Measurements from ENCODE around the gene CD300LD.

The CD300LD gene

GRCh38 chr17:74543891-74544760 is 48.0 kb downstream of the CD300LD start:
- no peak for DNase-seq (ENCODE audit: low read depth)

- no peak for DNase-seq (ENCODE audit: low read depth)
These were observed 48.7 kb downstream of the CD300LD start for GRCh38 chr17:74543406-74543805.

DNA sequence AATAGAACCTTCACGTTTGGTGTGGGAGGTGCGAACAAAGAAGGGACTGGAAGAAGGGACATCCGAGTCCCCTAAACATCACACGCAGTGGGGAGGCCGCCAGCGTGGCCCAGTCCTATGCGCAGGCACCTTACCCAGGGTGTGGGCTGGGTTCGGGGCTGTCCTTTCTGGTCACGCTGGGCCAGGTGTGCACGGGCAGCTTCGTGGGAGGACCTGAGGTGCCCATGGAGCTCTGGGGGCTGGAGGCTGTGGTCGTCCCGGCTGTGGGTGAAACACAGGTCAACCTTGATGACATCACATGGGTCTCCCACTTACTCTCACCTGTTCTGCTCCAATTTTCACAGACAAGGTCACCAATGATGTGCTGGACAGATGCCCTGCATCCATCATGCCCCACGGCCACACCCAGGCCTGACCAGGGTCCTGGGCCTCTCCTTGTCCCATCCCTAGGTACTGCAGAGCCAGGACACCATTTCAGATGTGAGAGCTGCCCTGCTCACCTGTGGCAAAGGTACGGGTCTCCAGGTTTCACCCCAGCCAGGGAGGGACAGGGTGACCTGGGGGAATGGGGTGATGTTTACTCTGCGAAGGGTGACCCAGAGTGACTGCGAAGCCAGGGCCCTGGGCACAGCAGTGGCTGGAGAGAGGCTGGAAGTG is 49.2 kb downstream of the CD300LD start:
- DNase-seq (ENCODE audit: low read depth) = no peak

DNA sequence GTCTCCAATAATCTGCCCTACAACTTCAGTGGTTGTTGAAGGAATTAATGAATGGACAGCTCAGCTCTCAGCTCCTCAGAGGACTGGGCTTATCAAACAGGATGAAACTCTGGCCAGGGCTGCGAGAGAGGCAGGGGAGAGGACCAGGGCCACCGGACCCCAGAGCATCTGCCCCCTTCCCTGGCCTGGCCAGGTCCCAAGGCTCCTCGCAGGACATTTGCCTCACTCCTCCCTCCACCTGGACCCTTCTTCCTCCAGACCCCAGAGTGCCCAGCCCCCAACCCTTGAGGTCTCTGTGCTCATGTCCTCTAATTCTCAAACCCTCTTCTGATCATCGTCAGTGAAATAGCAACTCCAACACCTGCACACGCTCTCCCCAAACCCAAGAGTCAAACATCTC is 49.9 kb downstream of the CD300LD start:
- no peak for DNase-seq (ENCODE audit: low read depth)

DNA sequence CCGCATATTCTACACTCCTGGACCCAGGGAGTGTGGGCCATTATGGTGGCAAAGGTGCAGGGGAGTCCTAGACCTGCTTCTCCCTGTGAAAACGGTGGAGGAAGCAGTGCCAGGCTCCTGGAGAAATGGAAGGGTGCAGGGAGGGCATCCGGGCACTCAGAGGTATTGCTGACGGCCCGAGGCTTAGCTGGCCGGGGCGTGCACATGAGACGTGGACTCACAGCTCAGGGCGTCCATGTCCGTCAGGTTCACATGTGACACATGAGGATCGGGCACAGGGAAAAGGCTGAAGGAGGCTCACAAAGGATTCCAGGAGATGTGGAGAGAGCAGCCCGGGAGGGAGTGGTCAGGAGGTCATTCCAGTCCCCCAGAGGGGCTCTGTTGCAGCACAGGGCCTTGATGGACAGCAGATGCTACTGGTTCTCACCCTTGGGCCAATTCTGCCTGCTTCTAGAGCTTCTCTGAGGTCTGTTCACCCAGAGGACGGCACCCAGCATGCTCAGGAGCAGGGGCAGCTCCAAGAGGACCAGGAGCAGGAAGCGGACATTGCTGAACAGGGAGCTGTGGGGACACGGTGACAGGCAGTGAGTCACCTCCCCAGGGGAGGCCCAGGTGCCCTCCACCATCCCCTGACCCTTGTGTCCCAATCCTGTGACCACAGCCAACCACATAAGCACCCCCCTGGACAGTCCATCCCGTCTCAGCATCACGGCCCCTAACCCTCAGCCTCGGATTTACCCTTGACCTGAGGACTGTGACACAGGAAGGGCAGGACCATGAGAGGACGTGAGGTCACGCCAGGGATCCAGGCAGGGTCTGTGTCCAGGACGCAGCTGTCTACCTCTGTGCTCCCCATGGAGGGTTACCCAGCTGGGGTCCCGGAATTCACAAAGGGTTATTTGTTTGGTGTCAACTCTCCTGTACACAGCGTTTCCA is 50.6 kb downstream of the CD300LD start:
- DNase-seq (ENCODE audit: low read depth) = no peak

GRCh38 chr17:74539281-74539820 is 52.7 kb downstream of the CD300LD start:
- no peak for DNase-seq (ENCODE audit: low read depth)

GRCh38 chr17:74536890-74537289 is 55.2 kb downstream of the CD300LD start:
- DNase-seq (ENCODE audit: low read depth) = no peak

DNA sequence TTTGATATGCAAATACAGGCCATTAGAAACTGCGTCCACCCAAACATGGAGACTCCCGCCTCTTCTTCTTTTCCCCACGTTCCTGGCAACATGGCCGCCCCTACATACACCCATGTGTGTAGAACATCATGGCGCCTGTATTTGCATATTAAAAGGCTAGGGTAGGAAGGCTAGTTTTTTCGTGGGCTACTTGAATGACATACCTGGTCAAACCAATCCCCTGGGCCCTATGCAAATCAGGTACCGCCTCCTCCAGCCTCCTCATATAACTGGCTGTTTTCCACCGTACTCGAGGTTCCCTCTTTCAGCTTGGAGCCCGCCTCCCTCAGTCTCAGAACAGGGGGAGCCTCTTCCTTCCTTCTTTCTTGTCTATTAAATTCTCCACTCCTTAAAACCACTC is 60.0 kb downstream of the CD300LD start:
- no peak for DNase-seq (ENCODE audit: low read depth)

DNA sequence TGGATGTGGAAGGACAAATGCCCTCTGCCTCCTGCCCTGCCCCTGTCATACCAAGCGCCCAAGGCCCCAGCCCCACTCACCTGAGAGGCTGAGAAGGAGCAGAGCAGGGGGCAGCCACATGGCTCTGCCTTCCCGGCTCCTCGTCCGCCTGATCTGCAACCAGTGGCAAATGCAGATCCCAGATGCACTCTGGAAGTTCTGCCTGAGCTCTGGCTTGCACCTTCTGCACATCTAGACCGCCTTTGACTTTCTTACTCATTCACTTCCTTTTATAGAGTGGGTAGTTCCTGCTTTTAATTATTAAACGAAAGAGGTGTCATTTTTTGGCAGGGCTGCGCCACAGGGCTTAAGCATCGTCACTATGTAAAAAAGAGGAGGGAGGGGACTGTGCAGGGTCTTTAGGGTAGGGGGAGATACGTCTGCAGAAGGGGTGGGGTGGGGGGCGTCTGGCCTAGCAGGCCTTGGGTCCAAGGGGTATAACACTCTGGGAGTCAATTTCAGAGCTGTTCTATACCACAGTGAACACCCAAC is 60.8 kb downstream of the CD300LD start, which contains the start of gene CD300LB:
CD300LB (minus strand) TSS at position 245 of the 531 bp plus-strand sequence; CDS start at position 120, 125 bp downstream.
- DNase-seq (ENCODE audit: low read depth) = no peak

GRCh38 chr17:74530831-74531150 is 61.3 kb downstream of the CD300LD start:
- no peak for DNase-seq (ENCODE audit: low read depth)
